ENCODE measurements around the gene DUSP9.

GRCh38 chrX:153638041-153638371 is 9.0 kb upstream of the DUSP9 start:
- TF ChIP-seq CTCF (IDR thresholded peaks at IDR 0.05): no peak
- no peak for TF ChIP-seq POLR2A (IDR thresholded peaks at IDR 0.05)
